Central memory CD4-positive, alpha-beta T cell (primary cell): ENCODE results near the gene SORD.
A peak's percentile ranks its signal among the peaks of the same experiment; 100 is the strongest.
"Not testable (repeated sequence)": the region's sequence is repeated elsewhere in the genome, so short reads cannot be mapped to it uniquely, and the experiment has no call there.

Experiments used
- DNase-seq: peaks from one replicate; pipeline ENCODE4 v3.0.0; 2022
- total RNA-seq, 3 experiments: gene quantifications; one replicate each; lab custom pipeline; 2026; lab: John Stamatoyannopoulos, UW

The SORD gene
- total RNA-seq, result 2.5 to 37.7 (median 6.9) reads per million in 3 experiments

DNA sequence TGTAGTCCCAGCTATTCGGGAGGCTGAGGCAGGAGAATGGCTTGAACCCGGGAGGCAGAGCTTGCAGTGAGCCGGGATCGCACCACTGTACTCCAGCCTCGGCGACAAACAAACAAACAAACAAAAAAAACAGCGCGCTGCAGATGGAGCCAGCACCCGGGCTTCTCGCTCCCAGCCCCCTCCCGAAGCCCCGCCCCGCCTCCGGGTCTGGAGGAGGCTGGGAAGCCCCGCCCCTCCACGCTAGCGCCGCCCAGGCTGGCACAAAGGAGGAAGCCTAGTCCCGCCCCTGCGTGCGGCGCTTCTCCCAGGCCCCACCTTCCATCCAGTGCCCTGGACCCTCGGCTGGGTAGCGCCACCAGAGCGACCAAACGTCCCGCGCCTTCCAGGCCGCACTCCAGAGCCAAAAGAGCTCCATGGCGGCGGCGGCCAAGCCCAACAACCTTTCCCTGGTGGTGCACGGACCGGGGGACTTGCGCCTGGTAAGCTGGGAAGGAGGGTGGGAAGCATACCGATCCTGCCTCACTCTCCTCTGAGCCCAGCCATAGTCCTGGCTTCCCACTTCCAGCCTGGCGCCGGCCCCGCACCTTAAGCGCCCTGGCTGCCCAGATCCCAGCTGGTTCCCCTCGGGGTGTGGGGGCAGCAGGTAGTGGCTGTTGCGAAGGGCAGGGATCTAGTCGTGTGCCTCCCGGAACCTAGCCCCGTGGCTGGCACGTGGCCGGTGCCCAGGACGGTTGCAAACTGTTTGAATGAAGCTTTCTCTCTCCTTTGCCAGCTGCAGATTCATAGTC, at the start of gene SORD:
TSS of gene SORD (plus strand) at position 325 of the 788 bp plus-strand sequence. CDS start at position 414, 89 bp downstream.
- DNase-seq, result peak; percentile 81

DNA sequence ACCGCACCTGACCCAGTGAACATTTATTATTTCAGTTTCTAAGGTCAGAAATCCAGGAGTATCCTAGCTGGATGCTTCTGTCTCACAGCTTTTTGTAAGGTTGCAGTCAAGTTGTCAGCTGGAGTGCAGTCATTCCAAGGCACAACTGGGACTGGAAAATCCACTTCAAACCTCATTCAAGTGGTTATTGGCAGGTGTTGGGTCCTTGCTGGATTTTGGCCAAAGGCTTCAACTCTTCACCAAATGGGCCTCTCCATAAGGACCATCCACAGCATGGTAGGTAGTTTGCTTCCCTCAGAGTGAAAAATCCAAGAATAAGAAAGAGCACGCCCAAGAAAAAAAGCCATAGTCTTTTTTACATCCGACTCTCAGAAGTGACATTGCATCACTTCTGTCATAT, 46.8 kb upstream of the SORD start:
- not testable (repeated sequence) for DNase-seq

DNA sequence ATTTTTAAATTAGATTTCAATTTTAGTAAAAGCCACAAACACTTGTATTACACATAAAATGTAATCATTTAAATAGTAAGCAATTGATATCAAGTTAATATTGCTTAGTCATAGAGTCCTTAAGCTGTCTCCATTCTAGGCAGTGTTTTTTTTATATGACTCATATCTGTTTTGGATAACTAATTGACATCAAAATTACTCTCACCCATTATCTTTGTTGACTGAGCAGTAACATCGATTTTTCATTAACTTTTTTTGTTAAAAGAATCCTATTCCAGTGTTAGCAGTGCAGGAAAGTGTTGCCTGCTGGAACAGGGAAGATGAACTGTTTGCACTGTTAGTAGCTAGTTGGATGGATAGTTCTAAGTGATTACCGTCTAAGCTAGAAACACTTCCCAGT, 45.2 kb upstream of the SORD start:
- not testable (repeated sequence) for DNase-seq

DNA sequence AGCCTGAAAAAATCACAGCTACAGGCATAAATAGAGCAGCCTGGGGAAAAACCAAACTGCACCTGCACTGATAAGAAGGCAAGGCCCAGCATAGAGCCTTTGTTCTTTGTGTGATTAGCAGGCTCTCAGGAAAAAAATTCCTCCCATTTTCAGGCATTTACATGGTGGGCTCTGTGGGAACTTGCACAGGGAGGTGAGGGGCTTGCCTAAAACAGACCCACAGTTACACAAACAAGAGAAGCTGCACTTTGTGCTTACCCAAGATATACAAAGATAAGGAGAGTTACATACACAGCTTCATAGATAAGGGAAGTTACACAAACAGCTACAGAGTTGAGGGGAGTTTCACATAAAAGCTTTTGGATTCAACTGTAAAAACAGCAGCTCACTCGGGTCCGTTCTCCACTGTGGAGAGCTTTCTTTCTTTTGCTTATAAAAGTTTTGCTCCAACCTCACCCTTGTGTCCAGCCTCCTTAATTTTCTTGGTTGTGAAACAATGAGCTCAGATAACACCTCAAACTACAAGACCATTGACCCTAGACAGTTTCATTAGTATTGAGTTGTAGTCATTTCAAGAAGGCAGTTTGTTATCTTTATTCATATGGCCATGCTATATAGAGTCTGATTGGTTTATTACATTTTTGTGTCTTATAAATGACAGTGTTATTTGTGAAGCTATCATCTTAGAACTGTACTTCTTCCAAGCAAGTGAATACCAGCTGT, 43.2 kb upstream of the SORD start:
- not testable (repeated sequence) for DNase-seq

DNA sequence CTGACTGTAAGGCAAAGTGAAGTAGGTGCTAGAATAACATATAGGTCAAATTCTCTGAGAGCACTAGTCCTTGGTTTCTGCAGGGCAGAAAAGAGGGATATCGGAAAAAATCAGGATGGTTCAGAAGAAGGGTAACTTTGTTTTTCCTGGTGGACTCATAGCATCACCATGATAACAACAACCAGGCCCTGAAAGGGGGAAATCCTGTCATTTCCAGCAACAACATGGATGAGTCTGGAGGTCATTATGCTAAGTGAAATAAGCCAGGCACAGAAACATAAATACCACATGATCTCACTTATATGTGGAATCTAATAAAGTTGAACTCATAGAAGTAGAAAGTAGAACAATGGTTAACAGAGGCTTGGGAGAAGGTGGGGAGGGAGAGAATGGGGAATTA, 38.9 kb upstream of the SORD start:
- not testable (repeated sequence) for DNase-seq

DNA sequence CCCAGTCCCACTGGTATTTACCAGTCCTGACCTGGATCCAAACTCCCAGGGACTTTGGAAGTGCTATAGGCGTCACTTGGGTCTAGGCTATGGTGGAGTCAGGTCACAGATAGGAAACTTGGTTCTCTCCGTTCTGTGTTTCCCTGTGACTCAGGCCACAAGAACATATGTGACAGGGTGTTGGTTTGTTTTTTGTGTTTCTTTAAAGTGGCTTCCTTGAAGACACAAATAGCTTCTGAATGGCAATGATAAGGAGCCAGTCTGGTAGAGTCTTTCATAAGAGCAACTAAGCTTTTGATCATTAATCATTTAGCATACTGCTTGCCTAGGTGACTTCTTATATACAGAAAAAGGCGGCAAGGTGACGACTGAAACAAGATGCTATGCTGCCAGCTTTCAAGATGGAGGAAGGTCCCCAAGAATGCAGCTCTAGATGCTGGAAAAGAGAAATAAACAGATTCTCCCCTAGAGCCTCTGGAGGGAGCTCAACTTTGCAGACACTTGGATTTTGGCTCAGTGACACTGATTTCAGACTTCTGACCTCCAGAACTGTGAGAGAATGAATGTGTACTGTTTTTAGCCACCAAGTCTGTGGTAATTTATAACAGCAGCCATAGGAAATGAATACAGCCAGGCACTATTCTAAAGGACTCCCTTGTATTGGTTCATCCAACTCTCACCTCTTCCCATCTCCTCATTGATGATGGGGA, 36.5 kb upstream of the SORD start:
- not testable (repeated sequence) for DNase-seq

DNA sequence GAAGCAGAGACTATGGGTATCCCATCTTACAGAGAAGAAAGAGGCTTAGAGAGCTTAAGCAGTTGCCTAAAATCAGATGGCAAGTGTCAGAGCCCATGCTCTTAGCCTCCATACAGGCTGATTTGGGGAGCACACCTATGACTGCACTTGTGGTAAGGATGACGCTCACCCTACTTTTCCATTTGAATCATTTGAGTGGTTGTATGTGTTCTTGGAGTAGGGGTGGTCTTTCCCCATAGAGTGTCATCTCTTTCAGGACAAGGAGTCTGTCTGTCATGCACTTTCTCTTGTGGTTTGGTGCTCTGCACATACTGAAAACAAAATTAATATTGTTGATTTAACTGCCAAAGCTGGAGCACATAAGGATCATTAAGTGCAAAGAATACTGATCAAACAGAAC, 35.3 kb upstream of the SORD start:
- DNase-seq, result not testable (repeated sequence)

DNA sequence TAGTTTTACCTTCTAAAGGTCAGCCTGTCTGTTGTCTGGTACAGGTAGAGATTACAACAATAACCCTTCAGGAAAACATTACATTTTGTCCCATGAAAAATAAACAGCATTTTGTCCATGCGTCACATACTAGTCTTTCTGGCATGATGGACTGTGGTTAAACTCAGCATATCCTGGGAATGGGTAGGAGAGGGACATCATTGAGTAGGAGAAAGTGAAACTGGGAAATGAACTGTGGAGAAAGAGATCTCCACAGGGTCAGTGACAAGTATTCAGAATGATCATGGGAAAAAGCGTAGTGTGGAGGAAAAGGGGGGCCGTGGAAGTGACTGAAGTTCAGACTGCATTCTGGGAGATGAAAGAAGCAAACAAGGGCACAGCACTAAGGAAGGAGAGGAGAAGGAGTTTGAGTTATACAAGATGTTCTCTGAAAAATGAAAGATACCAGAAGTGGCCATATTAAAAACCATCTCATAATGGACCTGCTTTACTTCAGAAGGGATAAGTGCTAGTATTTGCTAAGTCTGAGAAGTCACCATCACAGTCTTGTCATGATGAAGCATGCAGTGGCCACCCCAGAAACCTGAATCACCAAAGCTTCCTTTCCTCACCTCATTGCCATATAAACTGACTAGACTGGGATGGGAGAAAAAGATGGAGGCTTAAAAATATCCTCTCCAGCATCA, 34.7 kb upstream of the SORD start:
- not testable (repeated sequence) for DNase-seq

DNA sequence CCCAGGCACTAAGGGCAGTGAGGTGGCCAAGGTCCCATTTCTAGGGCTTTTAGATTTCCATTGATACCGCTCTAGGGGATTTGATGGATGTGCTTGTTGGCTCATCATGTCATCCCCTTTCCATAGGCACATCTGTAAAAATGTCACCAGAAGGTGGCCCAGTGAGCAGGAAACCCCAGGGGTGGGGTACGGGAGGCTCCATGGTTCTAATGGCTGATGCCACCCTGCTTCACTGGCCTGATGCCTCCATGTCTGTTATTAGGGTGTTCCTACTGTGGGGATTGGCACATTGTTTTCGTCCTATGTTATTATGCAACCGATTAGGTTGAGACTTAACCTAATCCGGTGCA, 34.1 kb upstream of the SORD start:
- not testable (repeated sequence) for DNase-seq

DNA sequence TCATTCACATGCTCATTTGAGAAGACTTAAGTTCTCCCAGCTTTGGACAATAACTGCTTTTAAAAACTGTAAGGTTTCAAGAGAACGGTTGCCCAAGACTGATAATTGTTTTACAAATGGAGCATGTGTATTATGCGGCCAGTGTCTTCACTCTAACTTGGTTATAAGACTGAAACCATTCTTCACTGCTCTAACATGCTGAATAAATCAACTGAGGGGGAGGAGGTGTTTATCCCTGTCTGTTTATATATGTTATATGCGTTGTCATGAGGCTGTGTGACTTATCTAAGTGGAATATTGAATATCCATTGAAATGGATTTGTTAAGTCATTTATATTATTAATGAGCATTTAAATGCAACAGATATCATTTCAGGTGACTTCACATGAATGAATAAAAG, 25.4 kb upstream of the SORD start:
- not testable (repeated sequence) for DNase-seq

DNA sequence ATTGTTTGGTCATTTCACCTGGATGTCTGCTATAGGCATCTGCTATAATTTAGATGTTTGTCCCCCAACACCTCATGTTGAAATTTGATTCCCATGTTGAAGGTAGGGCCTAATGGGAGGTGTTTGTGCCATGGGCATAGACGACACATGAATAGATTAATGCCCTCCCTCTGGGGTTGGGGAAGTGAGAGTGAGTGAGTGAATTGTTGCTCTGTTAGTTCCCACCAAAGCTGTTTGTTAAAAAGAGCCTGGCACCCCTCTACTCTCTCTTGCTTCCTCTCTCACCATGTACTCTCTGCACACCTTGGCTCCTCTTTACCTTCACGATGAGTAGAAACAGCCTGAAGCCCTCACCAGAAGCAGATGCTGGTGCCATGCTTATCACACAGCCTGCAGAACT, 23.9 kb upstream of the SORD start:
- DNase-seq, result no peak

DNA sequence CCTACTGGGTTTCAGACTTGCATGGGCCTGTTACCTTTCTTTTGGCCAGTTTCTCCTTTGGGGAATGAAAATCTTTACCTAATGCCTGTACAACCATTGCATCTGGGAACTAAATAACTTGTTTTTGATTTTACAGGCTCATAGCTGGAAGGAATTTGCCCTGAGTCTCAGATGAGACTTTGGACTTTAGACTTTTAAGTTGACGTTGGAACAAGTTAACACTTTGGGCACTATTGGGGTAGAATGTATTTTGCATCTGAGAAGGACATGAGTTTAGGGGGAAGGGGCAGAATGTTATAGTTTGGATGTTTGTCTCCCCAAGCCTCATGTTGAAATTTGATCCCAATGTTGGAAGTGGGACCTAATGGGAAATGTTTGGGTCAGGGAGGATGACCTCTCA, 21.8 kb upstream of the SORD start:
- DNase-seq, result not testable (repeated sequence)

DNA sequence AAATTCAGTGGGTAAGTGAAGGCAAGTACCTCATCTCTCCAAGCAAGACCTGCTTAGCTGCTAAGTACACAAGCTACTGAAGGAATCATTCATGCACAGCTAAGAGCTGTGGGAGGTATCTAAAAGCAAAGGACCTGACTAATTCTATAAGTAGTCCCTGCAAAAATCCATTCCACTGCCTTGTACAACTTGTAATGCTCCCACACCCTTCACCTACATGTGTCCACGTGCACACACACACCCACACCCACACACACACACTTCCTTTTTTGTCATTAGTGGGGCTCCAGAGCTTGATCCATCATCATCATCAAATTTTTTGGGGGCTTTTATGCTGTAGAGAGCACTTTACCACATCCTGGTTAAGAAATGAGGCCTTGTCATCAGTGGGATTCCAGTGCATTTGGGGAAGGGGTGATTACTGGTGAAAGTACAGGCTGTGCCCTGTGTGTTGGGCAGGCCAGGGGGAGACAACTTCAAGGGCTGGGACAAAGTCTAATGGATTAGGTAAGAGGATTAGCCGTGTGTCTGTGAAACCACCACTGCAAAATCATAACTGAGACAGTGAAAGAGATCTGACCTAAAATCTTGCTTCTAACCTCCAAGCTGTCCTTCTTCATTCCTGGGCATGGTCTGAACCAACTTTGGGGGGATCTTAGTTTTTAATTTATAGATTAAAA, 19.1 kb upstream of the SORD start:
- not testable (repeated sequence) for DNase-seq

DNA sequence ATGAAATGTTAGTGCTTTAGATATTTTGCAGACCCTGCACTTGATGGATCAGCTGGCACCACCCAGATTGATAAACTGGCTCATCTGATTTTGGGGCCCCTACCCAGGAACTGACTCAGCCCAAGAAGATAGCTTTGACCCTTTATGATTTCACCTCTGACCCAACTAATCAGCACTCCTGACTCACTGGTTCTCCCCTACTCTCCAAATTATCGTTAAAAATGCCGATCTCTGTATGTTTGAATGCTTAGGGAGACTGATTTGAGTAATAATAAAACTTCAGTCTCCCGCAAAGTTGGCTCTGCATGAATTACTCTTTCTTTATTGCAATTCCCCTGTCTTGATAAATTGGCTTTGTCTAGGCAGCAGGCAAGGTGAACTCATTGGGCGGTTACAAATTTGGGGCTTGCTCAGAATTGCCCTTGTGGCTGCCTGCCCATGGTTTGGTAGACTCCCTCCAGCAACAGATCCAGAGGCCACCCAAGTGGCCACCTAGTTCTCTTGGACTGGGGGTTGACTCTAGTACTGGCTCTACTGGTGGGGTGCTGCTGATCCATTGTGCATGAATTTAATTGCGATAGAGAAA, 18.3 kb upstream of the SORD start:
- DNase-seq, result not testable (repeated sequence)

DNA sequence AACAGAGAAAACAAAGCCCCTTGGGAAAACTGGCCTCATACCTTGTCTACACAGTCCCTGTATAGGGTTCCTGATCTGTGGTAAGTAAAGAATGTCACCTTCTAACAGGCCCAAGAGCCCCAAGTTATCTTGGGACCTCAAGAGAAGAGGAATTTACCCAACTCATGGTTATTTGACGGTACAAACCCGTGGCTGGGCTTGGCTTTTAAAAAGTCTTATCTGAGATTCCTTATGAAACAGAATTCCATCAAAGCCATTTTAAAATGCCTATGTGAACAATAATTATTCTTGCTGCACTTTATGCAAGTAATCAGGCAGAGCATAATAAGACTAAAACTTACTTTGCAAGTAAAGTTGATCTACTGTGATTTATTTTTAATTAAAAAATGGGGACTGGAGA, 13.9 kb upstream of the SORD start:
- DNase-seq, result no peak

DNA sequence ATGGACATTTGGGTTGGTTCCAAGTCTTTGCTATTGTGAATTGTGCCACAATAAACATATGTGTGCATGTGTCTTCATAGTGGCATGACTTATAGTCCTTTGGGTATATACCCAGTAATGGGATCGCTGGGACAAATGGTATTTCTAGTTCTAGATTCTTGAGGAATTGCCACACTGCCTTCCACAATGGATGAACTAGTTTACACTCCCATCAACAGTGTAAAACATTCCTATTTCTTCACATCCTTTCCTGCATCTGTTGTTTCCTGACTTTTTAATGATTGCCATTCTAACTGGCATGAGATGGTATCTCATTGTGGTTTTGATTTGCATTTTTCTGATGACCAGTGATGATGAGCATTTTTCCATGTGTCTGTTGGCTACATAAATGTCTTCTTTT, 7.9 kb upstream of the SORD start:
- not testable (repeated sequence) for DNase-seq

DNA sequence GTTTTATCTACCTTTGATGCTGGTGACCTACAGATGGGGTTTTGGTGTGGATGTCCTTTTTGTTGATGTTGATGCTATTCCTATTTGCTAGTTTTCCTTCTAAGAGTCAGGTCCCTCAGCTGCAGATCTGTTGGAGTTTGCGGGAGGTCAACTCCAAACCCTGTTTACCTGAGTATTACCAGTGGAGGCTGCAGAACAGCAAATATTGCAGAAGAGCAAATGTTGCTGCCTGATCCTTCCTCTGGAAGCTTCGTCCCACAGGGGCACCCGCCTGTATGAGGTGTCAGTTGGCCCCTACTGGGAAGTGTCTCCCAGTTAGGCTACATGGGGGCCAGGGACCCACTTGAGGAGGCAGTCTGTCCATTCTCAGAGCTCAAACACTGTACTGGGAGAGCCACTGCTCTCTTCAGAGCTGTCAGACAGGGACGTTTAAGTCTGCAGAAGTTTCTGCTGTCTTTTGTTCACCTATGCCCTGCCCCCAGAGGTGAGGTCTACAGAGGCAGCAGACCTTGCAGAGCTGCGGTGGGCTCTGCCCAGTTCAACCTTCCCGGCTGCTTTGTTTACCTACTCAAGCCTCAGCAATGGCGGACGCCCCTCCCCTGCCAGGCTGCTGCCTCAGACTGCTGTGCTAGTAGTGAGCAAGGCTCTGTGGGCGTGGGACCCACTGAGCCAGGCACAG, 2.6 kb upstream of the SORD start:
- not testable (repeated sequence) for DNase-seq

DNA sequence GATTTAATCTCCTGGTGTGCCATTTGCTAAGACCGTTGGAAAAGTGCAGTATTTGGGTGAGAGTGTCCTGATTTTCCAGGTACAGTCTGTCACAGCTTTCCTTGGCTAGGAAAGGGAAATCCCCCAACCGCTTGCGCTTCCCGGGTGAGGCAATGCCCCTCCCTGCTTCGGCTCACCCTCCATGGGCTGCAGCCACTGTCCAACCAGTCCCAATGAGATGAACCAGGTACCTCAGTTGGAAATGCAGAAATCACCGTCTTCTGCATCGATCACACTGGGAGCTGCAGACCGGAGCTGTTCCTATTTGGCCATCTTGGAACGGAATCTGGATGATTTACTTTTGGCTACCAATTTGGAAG, 2.1 kb upstream of the SORD start:
- DNase-seq, result not testable (repeated sequence)

DNA sequence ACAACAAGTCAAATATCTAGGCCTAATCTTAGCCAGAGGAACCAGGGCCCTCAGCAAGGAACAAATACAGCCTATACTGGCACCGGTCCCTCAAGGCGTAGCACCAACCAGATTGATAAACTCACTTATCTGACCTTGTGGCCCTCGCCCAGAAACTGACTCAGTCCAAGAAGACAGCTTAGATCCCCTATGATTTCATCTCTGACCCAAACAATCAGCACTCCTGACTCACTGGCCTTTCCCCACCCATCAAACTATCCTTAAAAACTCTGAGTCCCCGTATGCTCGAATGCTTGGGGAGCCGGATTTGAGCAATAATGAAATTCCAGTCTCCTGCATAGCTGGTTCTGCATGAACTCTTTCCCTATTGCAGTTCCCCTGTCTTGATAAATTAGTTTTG, 1.6 kb upstream of the SORD start:
- no peak for DNase-seq

DNA sequence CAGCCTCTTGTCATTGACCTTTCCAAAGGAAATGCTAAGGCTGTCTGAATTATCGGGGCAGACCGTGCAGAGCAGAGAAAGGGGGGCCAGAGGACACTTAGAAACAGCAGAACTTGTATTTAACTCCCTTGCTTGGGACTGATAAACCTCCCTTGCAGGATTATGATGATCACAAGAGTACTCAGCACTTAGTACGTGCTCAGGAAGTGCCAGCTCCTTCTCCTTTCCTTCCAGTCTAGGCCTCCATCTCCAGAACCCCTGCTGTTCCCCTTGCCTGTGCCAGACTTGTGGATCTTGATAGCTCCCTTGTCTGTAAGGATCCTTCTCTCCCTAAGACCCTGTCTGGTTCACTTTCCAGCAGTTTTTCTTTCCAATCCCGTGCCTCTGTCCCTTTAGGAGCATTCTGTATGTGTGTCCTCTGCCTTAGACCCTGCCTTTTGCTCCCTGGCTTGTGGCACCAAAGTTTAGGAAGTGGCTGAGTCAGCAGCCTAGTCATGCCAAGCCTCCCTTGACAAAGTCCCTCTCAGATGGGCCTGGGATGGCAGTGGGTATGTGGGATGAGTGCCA, 747 bp downstream of the SORD start:
- no peak for DNase-seq

DNA sequence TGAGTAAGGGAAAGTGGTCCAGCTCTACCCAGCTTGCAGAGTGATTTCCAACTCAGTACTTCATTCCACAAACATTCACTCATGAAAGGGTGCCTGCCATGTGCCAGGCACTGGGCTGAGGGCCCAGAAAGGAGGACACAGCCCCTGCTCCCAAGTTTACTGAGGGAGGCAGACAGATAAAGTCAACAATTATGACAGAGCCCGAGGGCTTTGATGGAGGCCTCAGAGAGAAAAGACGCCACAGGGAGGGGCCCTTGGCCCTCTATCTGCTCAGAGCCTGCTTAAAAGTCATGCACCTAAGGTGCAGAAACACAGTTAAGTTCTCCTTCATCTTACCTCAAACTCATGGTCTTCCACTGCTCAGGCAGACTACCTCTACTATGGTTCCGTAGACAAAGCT, 1.7 kb downstream of the SORD start:
- DNase-seq, result not testable (repeated sequence)
